ENCODE measurements around the gene SIVA1.

SIVA1 gene

GRCh38 chr14:104771918-104772706, 19.2 kb downstream of the SIVA1 start:
- DNase-seq, result no peak

- DNase-seq, result no peak
These were observed 20.0 kb downstream of the SIVA1 start for GRCh38 chr14:104772707-104773504.

- no peak for DNase-seq
These were observed 20.8 kb downstream of the SIVA1 start for GRCh38 chr14:104773505-104774452.

GRCh38 chr14:104774453-104775072, 21.6 kb downstream of the SIVA1 start:
- no peak for DNase-seq

GRCh38 chr14:104775073-104775489, 22.1 kb downstream of the SIVA1 start:
- DNase-seq, result no peak

GRCh38 chr14:104776481-104776880, 23.5 kb downstream of the SIVA1 start:
- no peak for DNase-seq

- DNase-seq, result no peak
These were observed 24.2 kb downstream of the SIVA1 start for GRCh38 chr14:104776961-104777807.

- DNase-seq, result no peak
These were observed 24.9 kb downstream of the SIVA1 start for GRCh38 chr14:104777808-104778249.

- no peak for DNase-seq
These were observed 25.9 kb downstream of the SIVA1 start for GRCh38 chr14:104778694-104779331.

GRCh38 chr14:104779776-104780512, 27.0 kb downstream of the SIVA1 start:
- no peak for DNase-seq

- no peak for DNase-seq
These were observed 27.6 kb downstream of the SIVA1 start for GRCh38 chr14:104780513-104781030.

GRCh38 chr14:104781271-104782077, 28.5 kb downstream of the SIVA1 start:
- DNase-seq, result no peak

GRCh38 chr14:104782086-104782807, 29.3 kb downstream of the SIVA1 start:
- DNase-seq, result no peak

- DNase-seq, result no peak
These were observed 29.8 kb downstream of the SIVA1 start for GRCh38 chr14:104782808-104783139.

- DNase-seq, result no peak
These were observed 30.7 kb downstream of the SIVA1 start for GRCh38 chr14:104783484-104784217.

GRCh38 chr14:104784218-104784568, 31.2 kb downstream of the SIVA1 start:
- DNase-seq, result no peak

GRCh38 chr14:104784846-104785707, 32.1 kb downstream of the SIVA1 start:
- DNase-seq, result no peak
